A673 (cell line): Measurements from ENCODE around the gene HSPA13. TPM values are rescaled to one million over a fixed set of nuclear protein-coding genes. Genes with fewer than 3 reads are reported as not detected.

ENCODE experiments used
- BruUV-seq: library from RNA; stranded (reverse); fragments of 400-500 nt; replicated peaks from 2 replicates; lab custom pipeline; 2021; lab: Mats Ljungman, UMichigan
- CTCF ChIA-PET: fragments of 300-600 bp; sonication (Branson Sonifier 250); formaldehyde crosslinking; loops from one replicate; lab custom pipeline; 2022; ENCODE audit warnings: antibody characterized with exemption; lab: Charles Lee
- POLR2A ChIA-PET: fragments of 300-600 bp; sonication (Branson Sonifier 250); formaldehyde crosslinking; loops from one replicate; lab custom pipeline; 2022; ENCODE audit warnings: antibody characterized with exemption; ENCODE audit not compliant: low non-redundant PET; lab: Charles Lee
- DNase-seq: peaks from one replicate; pipeline ENCODE4 v3.0.0-alpha.2; 2015; ENCODE audit warnings: low spot score
- H3K27ac ChIP-seq: fragments of 200-600 bp; sonication (generic); 2 replicates; pipeline ENCODE4 v1.5.1; 2016; ENCODE audit warnings: mixed run types, low read depth, mild to moderate bottlenecking, mixed read lengths, antibody characterized with exemption, low read length; ENCODE audit not compliant: poor library complexity, severe bottlenecking
- H3K27me3 ChIP-seq: fragments of 200-600 bp; sonication (generic); replicated peaks from 2 replicates; pipeline ENCODE4 v1.6.1; 2017; ENCODE audit warnings: mixed run types, low read depth, mild to moderate bottlenecking, mixed read lengths, antibody characterized with exemption, low read length; ENCODE audit not compliant: insufficient read depth, poor library complexity
- H3K36me3 ChIP-seq: fragments of 200-600 bp; sonication (generic); 2 replicates; pipeline ENCODE4 v1.6.1; 2016; ENCODE audit warnings: mixed run types, mild to moderate bottlenecking, mixed read lengths, antibody characterized with exemption, low read length; ENCODE audit not compliant: insufficient read depth, poor library complexity, severe bottlenecking
- H3K4me1 ChIP-seq: fragments of 200-600 bp; sonication (generic); 2 replicates; pipeline ENCODE4 v1.6.1; 2017; ENCODE audit warnings: mixed run types, mild to moderate bottlenecking, mixed read lengths, antibody characterized with exemption, low read length; ENCODE audit not compliant: insufficient read depth, poor library complexity, severe bottlenecking
- H3K4me3 ChIP-seq: fragments of 200-600 bp; sonication (generic); 2 replicates; pipeline ENCODE4 v1.5.1; 2016; ENCODE audit warnings: low read depth, mixed run types, mild to moderate bottlenecking, mixed read lengths, low read length; ENCODE audit not compliant: poor library complexity, severe bottlenecking
- H3K9me3 ChIP-seq: fragments of 200-600 bp; sonication (generic); 2 replicates; pipeline ENCODE4 v1.6.1; 2016; ENCODE audit warnings: mixed run types, low read depth, mild to moderate bottlenecking, mixed read lengths, antibody characterized with exemption, low read length; ENCODE audit not compliant: poor library complexity, severe bottlenecking
- CTCF ChIP-seq: fragments of 300-800, 200-600 bp; sonication (generic); conservative IDR thresholded peaks from 2 replicates; pipeline ENCODE4 v1.5.1; 2017; ENCODE audit warnings: low read depth, mild to moderate bottlenecking, antibody characterized with exemption, low read length, moderate library complexity, mixed read lengths
- EZH2 ChIP-seq: fragments of 200-600 bp; sonication (generic); IDR thresholded peaks from 2 replicates; pipeline ENCODE4 v1.6.1; 2017; ENCODE audit warnings: borderline replicate concordance, low read depth, mild to moderate bottlenecking, mixed read lengths, antibody characterized with exemption, low read length; ENCODE audit not compliant: poor library complexity, severe bottlenecking
- intact Hi-C: fragments of 100-400 bp; cut with micrococcal nuclease; formaldehyde crosslinking; loops from one replicate; pipeline ENCODE4 v1.10.0; 2022; ENCODE audit not compliant: unreplicated experiment
- total RNA-seq: library from RNA; stranded (reverse); gene quantifications from 2 replicates; pipeline ENCODE4 v1.2.3, GENCODE V29; 2021

Gene HSPA13
- total RNA-seq, 1 experiment from 2014 or later: 51.3 TPM

- H3K9me3 ChIP-seq: no peaks in the 10 kb centered on the region
- H3K27me3 ChIP-seq: no peaks in the 10 kb centered on the region
- DNase-seq: no peak
- no peak overlapping the region for H3K27ac ChIP-seq
- ChIA-PET CTCF (no interaction called here), POLR2A (no interaction called here)
- BruUV-seq: no TSS peak
- no peaks in the 10 kb centered on the region for H3K4me1 ChIP-seq
- TF ChIP-seq EZH2 (no peak), CTCF (no peak)
- intact Hi-C loops: no loop called here
- H3K36me3 ChIP-seq: no peaks in the 10 kb centered on the region
- no peak overlapping the region for H3K4me3 ChIP-seq
Observed at GRCh38 chr21:14366998-14367397, 15.9 kb downstream of the HSPA13 start.

- no peaks in the 10 kb centered on the region for H3K36me3 ChIP-seq
- H3K27me3 ChIP-seq: no peaks in the 10 kb centered on the region
- TF ChIP-seq CTCF: no peak
- no peak for TF ChIP-seq EZH2
- H3K27ac ChIP-seq: no peak overlapping the region
- intact Hi-C loops: no loop called here
- no peaks in the 10 kb centered on the region for H3K9me3 ChIP-seq
- ChIA-PET CTCF (no interaction called here), POLR2A (no interaction called here)
- no TSS peak for BruUV-seq
- DNase-seq: no peak
- no peak overlapping the region for H3K4me3 ChIP-seq
- H3K4me1 ChIP-seq: peaks cover 2% of the 10 kb centered on the region
Observed at GRCh38 chr21:14361958-14362357, 21.0 kb downstream of the HSPA13 start.

GRCh38 chr21:14358775-14359174 is 24.2 kb downstream of the HSPA13 start:
- no peaks in the 10 kb centered on the region for H3K9me3 ChIP-seq
- no peaks in the 10 kb centered on the region for H3K27me3 ChIP-seq
- TF ChIP-seq EZH2: no peak
- no peak for TF ChIP-seq CTCF
- no peak for DNase-seq
- intact Hi-C loops: no loop called here
- H3K4me3 ChIP-seq: no peak overlapping the region
- BruUV-seq: no TSS peak
- H3K4me1 ChIP-seq: peaks cover 21% of the 10 kb centered on the region
- no peak overlapping the region for H3K27ac ChIP-seq
- ChIA-PET CTCF (no interaction called here), POLR2A (no interaction called here)
- no peaks in the 10 kb centered on the region for H3K36me3 ChIP-seq
